Uterus (tissue), 4 donors: ENCODE measurements around the gene TMEM229B. TPM values are rescaled to one million over a fixed set of nuclear protein-coding genes. Genes with fewer than 3 reads are reported as not detected.
A peak's percentile ranks its signal among the peaks of the same experiment; 100 is the strongest.

Experiments
- DNase-seq, 2 donors: peaks; one replicate each; pipeline ENCODE4 v3.0.0-alpha.2; 2019 to 2020
- H3K27ac ChIP-seq, 2 donors: fragments of 200-600 bp; sonication (generic); 1 replicate in 1 of 2; 2 replicates in 1 of 2; pipeline ENCODE4 v1.5.1; 2016 to 2018
- H3K27me3 ChIP-seq, 2 donors: fragments of 200-600 bp; sonication (generic); one replicate each; pipeline ENCODE4 v1.5.1; 2018 to 2019; ENCODE audit warnings: control low read depth in 1 of 2
- H3K36me3 ChIP-seq, 2 donors: fragments of 200-600 bp; sonication (generic); one replicate each; pipeline ENCODE4 v1.5.1; 2019; ENCODE audit warnings: control low read depth in 1 of 2
- H3K4me1 ChIP-seq, 2 donors: fragments of 200-600 bp; sonication (generic); one replicate each; pipeline ENCODE4 v1.5.1; 2018 to 2019; ENCODE audit warnings: control low read depth in 1 of 2
- H3K4me3 ChIP-seq, 2 donors: fragments of 200-600 bp; sonication (generic); 1 replicate in 1 of 2; 2 replicates in 1 of 2; pipeline ENCODE4 v1.5.1; 2018 to 2019; ENCODE audit warnings: mild to moderate bottlenecking in 1 of 2
- H3K9me3 ChIP-seq, 2 donors: fragments of 200-600 bp; sonication (generic); one replicate each; pipeline ENCODE4 v1.5.1; 2019; ENCODE audit warnings: control low read depth in 1 of 2
- CTCF ChIP-seq, 4 experiments: fragments of 200-600 bp in 2 of 4; fragments of 450-650 bp in 2 of 4; sonication (generic) in 2 of 4; IDR thresholded peaks; one replicate each; pipeline ENCODE4 v1.5.1; 2016 to 2019; ENCODE audit warnings: antibody characterized with exemption in 4 of 4, mild to moderate bottlenecking in 2 of 4, moderate library complexity in 1 of 4
- POLR2A ChIP-seq, 2 donors: fragments of 450-650 bp; IDR thresholded peaks; one replicate each; pipeline ENCODE4 v1.6.1; 2016; ENCODE audit warnings: antibody characterized with exemption in 2 of 2, mild to moderate bottlenecking in 1 of 2, moderate library complexity in 1 of 2
- intact Hi-C: fragments of 100-400 bp; cut with DNase I; formaldehyde crosslinking; loops from one replicate; pipeline ENCODE4 v1.15.1; 2023; ENCODE audit warnings: low total_unique reads
- total RNA-seq, 4 donors: library from RNA; depleted of rRNA in 3 of 4; stranded (reverse); fragments of >200 nt in 3 of 4; gene quantifications; one replicate each; pipeline versions ENCODE4 v1.1.0 to v1.2.4, GENCODE V29; 2014 to 2023
- donor health status: DM: yes; HTN: yes; CAD: no.

Gene TMEM229B
- total RNA-seq, 4 donors from 2014 or later = under 0.01 to 4.7 (median 2.8) TPM

DNA sequence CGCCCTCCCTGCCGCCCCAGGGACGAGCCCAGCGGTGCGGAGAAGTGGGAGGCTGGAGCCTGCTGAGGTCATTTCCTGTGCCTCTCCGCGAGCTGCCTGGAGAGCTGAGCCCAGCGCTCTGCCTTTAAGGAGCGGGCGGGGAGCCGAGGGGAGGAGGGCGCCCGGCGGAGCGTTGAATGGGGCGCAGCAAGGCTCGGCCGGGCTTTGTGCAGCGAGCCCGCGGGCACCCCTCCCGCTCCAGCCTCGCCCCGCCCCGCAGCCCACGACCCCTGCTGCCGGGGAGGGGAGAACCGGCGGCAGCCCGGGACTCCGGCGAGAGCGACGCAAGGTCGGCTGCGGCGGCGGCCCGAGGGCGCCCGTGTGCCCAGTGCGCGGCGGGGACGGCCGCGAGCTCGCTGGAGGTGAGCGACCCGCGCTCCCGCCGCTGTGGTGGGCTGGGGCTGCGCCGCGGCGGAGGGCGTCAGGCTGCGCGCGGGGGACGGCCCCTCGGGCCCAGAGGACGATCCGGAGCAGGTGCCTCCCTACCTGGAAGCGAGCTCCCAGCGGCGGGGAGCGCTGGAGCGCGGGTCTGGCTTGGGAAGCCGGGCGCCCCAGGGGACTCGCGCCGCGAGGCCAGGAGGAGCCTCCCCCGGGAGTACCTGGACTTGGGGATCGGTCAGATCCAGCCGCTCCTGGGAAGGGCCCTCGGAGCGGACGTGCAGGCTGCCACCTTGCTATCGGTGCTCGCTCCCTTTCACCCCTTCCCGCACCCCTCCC, 44.7 kb upstream of the TMEM229B start, which contains the start of gene PLEKHH1:
TSS of gene PLEKHH1 (plus strand) at position 293 of the 756 bp plus-strand sequence. CDS start 8,578 bp downstream, outside the sequence.
- H3K36me3 ChIP-seq = no peaks in the 10 kb centered on the region
- intact Hi-C loops = no loop called here
- H3K27ac ChIP-seq = peak within 1 kb of the TSS in 1 of 2 donors; percentile 25
- TF ChIP-seq POLR2A (IDR thresholded peaks at IDR 0.05) (peak in 1 of 2 donors; percentile 44), CTCF (IDR thresholded peaks at IDR 0.05) (no peak)
- H3K27me3 ChIP-seq = no peaks in the 10 kb centered on the region
- H3K4me3 ChIP-seq = peak within 1 kb of the TSS; percentile 34 to 54
- H3K9me3 ChIP-seq = no peaks in the 10 kb centered on the region
- peak; percentile 54 to 59 for DNase-seq
- H3K4me1 ChIP-seq = no peaks in the 10 kb centered on the region

GRCh38 chr14:67532606-67532997, 44.1 kb upstream of the TMEM229B start:
- TF ChIP-seq POLR2A (IDR thresholded peaks at IDR 0.05) (no peak), CTCF (IDR thresholded peaks at IDR 0.05) (no peak)
- intact Hi-C loops = no loop called here
- Histone ChIP-seq H3K9me3 (no peaks in the 10 kb centered on the region), H3K27ac (peak overlapping the region in 1 of 2 donors; percentile 25), H3K27me3 (no peaks in the 10 kb centered on the region), H3K4me3 (peak overlapping the region; percentile 34 to 54), H3K36me3 (no peaks in the 10 kb centered on the region), H3K4me1 (no peaks in the 10 kb centered on the region)
- DNase-seq = no peak

- DNase-seq = no peak
- Histone ChIP-seq H3K4me1 (no peaks in the 10 kb centered on the region), H3K36me3 (no peaks in the 10 kb centered on the region), H3K4me3 (no peak overlapping the region), H3K9me3 (no peaks in the 10 kb centered on the region), H3K27me3 (peaks cover 0 to 2% of the 10 kb centered on the region in 2 donors), H3K27ac (no peak overlapping the region)
- intact Hi-C loops = no loop called here
- TF ChIP-seq POLR2A (IDR thresholded peaks at IDR 0.05) (no peak), CTCF (IDR thresholded peaks at IDR 0.05) (no peak)
These were observed 41.7 kb upstream of the TMEM229B start for GRCh38 chr14:67529947-67530935.

- DNase-seq = no peak
- H3K27me3 ChIP-seq = peaks cover 0 to 4% of the 10 kb centered on the region in 2 donors
- H3K36me3 ChIP-seq = no peaks in the 10 kb centered on the region
- TF ChIP-seq CTCF (IDR thresholded peaks at IDR 0.05) (no peak), POLR2A (IDR thresholded peaks at IDR 0.05) (no peak)
- intact Hi-C loops = no loop called here
- H3K9me3 ChIP-seq = no peaks in the 10 kb centered on the region
- H3K4me1 ChIP-seq = no peaks in the 10 kb centered on the region
- no peak overlapping the region for H3K27ac ChIP-seq
- H3K4me3 ChIP-seq = no peak overlapping the region
These were observed 39.8 kb upstream of the TMEM229B start for GRCh38 chr14:67528276-67528675.
